GM12875 (cell line): ENCODE measurements around the gene IL11.

ENCODE experiments used
- H3K4me3 ChIP-seq: one replicate; pipeline ENCODE4 v1.5.1; 2011; ENCODE audit warnings: low read depth, low read length, control low read depth
- CTCF ChIP-seq: IDR thresholded peaks from 2 replicates; pipeline ENCODE4 v1.5.1; 2011; ENCODE audit warnings: low read depth, mild to moderate bottlenecking, control low read depth, inconsistent platforms, low read length, moderate library complexity, borderline replicate concordance; ENCODE audit not compliant: insufficient read depth

Gene IL11

GRCh38 chr19:55325172-55325571 is 45.1 kb downstream of the IL11 start, which contains the start of gene TMEM150B:
Gene TMEM150B (minus strand): TSS chr19:55325341. CDS start chr19:55321036, 4,305 bp downstream.
- H3K4me3 ChIP-seq = no peak within 1 kb of the TSS
- TF ChIP-seq CTCF = no peak

- TF ChIP-seq CTCF = no peak
- no peak overlapping the region for H3K4me3 ChIP-seq
Observed at GRCh38 chr19:55324662-55325061, 45.6 kb downstream of the IL11 start.

GRCh38 chr19:55322204-55322885 is 47.9 kb downstream of the IL11 start:
- H3K4me3 ChIP-seq = no peak overlapping the region
- no peak for TF ChIP-seq CTCF

- H3K4me3 ChIP-seq = no peak overlapping the region
- TF ChIP-seq CTCF = no peak
Observed at GRCh38 chr19:55321466-55322137, 48.7 kb downstream of the IL11 start.

GRCh38 chr19:55320844-55321419 is 49.3 kb downstream of the IL11 start:
- no peak for TF ChIP-seq CTCF
- no peak overlapping the region for H3K4me3 ChIP-seq

GRCh38 chr19:55319785-55320184 is 50.5 kb downstream of the IL11 start:
- no peak overlapping the region for H3K4me3 ChIP-seq
- TF ChIP-seq CTCF = no peak
